Measurements from ENCODE around the gene EIF2B4.
"Not testable (repeated sequence)": the region's sequence is repeated elsewhere in the genome, so short reads cannot be mapped to it uniquely, and the experiment has no call there.

Gene EIF2B4

DNA sequence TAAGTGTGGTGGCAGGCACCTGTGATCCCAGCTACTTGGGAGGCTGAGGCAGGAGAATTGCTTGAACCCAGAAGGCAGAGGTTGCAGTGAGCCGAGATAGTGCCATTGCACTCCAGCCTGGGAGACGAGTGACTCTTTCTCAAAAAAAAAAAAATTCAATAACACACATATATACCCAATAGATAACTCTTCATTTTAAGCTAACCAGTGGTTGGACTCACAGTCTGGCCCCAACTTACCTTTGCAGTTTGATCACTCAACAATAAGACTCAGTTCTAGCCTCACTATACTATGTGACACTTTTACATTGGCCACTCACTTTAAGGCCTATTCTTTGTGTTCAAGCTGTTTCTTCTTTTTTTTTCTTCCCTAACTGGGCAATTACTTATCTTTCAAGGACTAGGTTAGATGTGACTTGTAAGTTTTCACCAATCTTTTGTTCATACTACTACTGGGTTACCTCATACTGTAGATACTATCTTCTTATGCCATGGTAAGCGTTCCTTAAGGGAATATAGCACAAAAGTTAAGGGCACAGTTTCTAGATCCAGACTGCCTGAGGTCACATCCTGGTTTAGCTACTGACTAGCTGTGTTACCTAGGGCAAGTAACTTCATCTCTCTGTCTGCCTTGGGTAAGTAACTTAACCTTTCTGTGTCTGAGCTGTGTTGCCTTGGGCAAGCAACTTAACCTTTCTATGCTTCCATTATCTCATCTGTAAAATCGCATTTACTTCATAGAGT, 7.3 kb downstream of the EIF2B4 start:
- no peaks in the 10 kb centered on the region for H3K9me3 Mint-ChIP-seq
- peaks cover 15% of the 10 kb centered on the region for H3K4me1 Mint-ChIP-seq
- H3K4me3 Mint-ChIP-seq, result no peak overlapping the region
- no peak overlapping the region for H3K27ac Mint-ChIP-seq
- DNase-seq (no peak), ATAC-seq (no peak)
- no peaks in the 10 kb centered on the region for H3K27me3 Mint-ChIP-seq

DNA sequence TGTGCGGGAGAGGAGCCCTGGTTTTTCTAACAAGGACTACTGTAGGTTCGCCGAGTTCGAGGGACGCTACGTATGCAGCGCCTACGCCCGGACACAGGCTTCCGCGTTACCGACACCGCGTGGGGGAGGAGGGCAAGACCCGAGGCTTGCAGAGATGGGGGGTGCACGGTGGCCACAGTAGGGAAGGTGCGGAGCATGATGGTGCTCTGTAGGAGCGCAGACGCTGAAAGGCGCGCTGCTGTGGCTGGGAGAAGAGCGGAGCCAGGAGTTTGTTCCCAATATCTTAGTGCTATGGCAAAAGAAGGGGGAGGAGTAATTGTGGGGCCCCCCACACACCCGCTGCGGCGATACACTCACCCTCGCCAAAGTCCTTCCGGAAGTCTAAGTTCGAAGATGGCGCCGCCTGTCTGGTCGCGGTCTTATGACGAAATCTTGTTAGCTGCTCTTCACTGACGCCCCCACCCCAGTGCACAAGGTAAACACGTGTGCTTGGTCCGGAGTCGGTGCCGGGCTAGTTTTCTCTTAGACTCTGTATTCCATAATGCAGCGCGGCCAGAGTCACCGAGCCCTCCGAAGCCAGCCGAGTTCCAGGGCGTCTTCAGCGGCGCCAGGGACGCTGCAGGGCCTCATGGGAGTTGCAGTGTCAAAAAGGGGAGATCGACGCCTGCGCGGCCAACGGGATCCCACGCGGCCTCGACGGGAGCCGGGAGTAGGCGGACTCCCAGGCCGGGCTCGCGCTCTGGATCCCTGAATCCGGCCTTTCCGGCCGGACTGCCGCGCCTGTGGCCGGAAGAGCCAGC, 13.6 kb downstream of the EIF2B4 start, which contains the start of gene GTF3C2:
TSS of gene GTF3C2 (minus strand) at position 383 of the 800 bp plus-strand sequence. CDS start 13,210 bp downstream, outside the sequence.
- DNase-seq (peak; percentile 89 to 92), ATAC-seq (peak; percentile 89)
- H3K4me1 Mint-ChIP-seq, result peaks cover 50% of the 10 kb centered on the region
- no peaks in the 10 kb centered on the region for H3K9me3 Mint-ChIP-seq
- peak within 1 kb of the TSS; percentile 94 to 99 for H3K4me3 Mint-ChIP-seq
- H3K27me3 Mint-ChIP-seq, result no peaks in the 10 kb centered on the region
- H3K27ac Mint-ChIP-seq, result peak within 1 kb of the TSS; percentile 99 to 100

DNA sequence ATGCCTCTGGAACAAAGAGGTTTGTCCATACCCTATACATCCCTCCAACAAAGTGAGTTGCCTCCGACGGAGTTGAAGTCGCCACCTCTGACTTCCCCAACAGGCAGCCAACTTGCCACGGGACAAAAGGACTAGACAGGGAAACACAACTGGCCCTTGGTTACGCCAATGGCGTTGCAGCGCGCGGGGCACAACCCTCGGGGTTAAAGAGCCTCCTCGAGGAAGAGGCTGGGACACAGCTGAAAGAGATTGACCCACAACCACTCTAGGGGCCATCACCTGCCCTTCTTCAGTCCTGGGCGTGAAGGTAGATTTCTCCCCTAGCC, 14.1 kb downstream of the EIF2B4 start:
- DNase-seq, result no peak
- Mint-ChIP-seq H3K4me1 (peaks cover 56% of the 10 kb centered on the region), H3K27me3 (no peaks in the 10 kb centered on the region), H3K27ac (peak overlapping the region; percentile 99 to 100), H3K4me3 (peak overlapping the region; percentile 94 to 99), H3K9me3 (no peaks in the 10 kb centered on the region)
- peak; percentile 53 for ATAC-seq

DNA sequence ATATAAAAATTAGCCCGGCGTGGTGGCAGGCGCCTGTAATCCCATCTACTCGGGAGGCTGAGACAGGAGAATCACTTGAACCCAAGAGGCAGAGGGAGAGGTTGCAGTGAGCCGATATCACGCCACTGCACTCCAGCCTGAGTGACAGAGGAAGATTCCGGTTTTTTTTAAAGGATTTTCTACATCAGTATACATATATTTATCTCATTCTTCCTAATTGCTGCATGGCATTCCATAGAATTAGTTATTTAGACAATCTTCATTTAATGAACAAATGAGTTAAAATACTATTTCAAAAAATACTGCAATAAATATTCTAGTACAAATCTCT, 15.6 kb downstream of the EIF2B4 start:
- no peaks in the 10 kb centered on the region for H3K9me3 Mint-ChIP-seq
- H3K4me1 Mint-ChIP-seq, result peaks cover 65% of the 10 kb centered on the region
- DNase-seq (no peak), ATAC-seq (no peak)
- no peak overlapping the region for H3K27ac Mint-ChIP-seq
- no peaks in the 10 kb centered on the region for H3K27me3 Mint-ChIP-seq
- H3K4me3 Mint-ChIP-seq, result peak overlapping the region; percentile 23 to 33

DNA sequence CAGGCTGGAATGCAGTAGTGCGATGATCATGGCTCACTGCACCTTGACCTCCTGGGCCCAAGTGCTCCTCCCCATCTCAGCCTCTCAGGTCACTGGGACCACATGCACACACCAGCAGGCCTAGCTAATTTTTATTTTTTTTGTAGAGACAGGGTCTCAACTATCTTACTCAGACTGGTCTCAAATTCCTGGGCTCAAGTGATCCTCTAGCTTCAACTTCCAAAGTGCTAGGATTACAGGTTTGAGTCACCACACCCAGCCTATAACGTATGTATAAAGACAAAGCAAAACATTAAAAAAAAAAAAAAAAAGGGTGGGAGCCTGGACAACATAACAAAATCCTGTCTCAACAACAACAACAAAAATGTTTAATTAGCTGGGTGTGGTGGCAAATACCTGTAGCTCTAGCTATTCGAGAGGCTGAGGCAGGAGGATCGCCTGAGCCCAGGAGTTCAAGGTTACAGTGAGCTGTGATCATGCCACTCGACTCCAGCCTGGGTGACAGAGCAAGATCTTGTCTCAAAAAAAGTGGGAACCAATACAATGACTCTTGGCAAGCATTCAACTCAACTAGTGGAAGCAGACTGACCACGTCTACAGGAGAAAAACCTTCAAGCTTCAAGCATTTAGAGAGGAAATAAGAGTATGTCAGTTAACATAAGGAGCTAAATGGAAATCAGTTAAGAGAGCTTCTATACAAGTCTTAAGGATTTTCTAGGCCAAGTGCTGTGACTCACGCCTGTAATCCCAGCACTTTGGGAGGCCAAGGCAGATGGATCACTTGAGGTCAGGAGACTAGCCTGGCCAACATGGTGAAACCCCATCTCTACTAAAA, 16.2 kb downstream of the EIF2B4 start:
- peak overlapping the region; percentile 33 to 34 for H3K4me3 Mint-ChIP-seq
- no peaks in the 10 kb centered on the region for H3K27me3 Mint-ChIP-seq
- H3K9me3 Mint-ChIP-seq, result no peaks in the 10 kb centered on the region
- ATAC-seq (no peak), DNase-seq (no peak)
- peaks cover 65% of the 10 kb centered on the region for H3K4me1 Mint-ChIP-seq
- H3K27ac Mint-ChIP-seq, result peak overlapping the region in 1 of 2 donors; percentile 70

DNA sequence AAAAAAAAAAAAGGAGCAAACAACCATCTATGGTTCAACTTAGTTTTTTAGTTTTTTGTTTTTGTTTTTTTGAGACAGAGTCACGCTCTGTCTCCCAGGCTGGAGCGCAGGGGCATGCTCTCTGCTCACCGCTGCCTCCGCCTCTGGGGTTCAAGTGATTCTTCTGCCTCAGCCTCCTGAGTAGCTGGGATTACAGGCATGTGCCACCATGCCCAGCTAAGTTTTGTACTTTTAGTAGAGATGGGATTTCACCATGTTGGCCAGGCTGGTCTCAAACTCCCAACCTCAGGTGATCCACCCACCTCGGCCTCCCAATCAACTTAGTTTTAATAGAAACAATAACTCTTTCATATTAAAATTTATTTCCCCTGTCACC, 16.8 kb downstream of the EIF2B4 start:
- H3K27me3 Mint-ChIP-seq, ATAC-seq, DNase-seq, H3K9me3 Mint-ChIP-seq, H3K27ac Mint-ChIP-seq: not testable (repeated sequence)
- H3K4me1 Mint-ChIP-seq, result peaks cover 61% of the 10 kb centered on the region
- peak overlapping the region in 1 of 2 donors; percentile 34 for H3K4me3 Mint-ChIP-seq

DNA sequence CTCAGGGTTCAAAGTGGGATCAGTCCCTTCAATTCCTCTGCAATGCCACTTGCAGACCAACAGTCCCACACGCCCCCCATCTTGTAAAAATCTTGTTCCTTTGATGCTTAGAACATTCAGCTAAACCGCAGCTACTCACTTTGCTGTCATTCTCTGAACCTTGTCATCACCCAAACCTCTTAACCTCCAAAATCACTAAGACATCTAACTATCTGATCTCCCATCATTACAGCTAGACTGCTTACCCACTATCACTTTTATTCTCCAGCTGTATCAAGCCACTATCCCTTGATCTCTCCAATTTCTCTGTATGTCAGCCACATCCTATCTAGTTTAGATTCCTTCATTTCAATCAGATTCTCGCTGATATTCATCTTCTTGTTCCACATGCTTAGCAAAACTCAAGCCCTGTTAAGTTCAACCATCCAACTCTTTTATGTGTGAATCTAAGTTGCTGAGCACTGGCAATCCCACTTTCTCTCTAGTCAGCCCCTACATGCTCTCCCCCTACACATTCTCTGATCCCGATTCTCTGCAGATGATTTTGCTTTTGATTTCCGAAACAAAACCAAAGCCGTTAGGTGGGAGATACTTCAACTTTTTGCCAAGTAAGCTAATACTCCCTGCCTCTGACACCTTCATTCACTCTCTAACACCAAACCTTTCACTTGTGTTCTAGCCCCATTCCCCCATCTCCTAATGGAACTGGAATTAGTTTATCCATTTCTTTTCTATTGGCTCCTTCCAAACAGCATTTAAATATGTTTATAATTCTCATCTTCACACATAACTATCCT, 18.1 kb downstream of the EIF2B4 start:
- Mint-ChIP-seq H3K4me1 (peaks cover 66% of the 10 kb centered on the region), H3K4me3 (peak overlapping the region; percentile 35 to 40), H3K27me3 (no peaks in the 10 kb centered on the region), H3K9me3 (no peaks in the 10 kb centered on the region), H3K27ac (peak overlapping the region in 1 of 2 donors; percentile 1)
- peak; percentile 52 for ATAC-seq
- no peak for DNase-seq

DNA sequence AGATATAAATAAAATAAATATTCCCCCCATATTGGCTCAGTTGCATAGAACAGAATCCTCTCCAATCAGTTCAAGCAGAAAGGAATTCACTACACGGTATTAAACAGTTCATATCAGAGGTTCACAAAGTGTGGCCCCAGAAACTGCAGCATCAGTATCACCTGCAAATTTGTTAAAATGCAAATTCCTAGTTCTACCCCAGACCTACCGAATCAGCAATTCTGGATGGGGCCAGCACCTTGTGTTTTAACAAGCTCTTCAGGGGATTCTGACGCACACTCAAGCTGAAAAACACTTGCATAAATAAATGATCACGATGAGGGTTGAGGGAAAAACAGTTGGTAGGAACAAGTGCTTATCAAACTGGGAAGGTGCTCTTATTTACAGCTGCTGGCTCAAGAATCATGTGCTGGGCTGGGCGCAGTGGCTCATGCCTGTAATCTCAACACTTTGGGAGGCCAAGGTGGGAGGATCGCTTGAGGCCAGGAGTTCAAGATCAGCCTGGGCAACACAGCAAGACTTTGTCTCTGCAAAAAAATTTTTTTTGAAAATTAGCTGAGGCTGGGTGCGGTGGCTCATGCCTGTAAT, 19.9 kb downstream of the EIF2B4 start:
- DNase-seq, result no peak
- ATAC-seq, result no peak
- peaks cover 64% of the 10 kb centered on the region for H3K4me1 Mint-ChIP-seq
- H3K9me3 Mint-ChIP-seq, result no peaks in the 10 kb centered on the region
- no peak overlapping the region for H3K27ac Mint-ChIP-seq
- H3K27me3 Mint-ChIP-seq, result no peaks in the 10 kb centered on the region
- H3K4me3 Mint-ChIP-seq, result no peak overlapping the region

DNA sequence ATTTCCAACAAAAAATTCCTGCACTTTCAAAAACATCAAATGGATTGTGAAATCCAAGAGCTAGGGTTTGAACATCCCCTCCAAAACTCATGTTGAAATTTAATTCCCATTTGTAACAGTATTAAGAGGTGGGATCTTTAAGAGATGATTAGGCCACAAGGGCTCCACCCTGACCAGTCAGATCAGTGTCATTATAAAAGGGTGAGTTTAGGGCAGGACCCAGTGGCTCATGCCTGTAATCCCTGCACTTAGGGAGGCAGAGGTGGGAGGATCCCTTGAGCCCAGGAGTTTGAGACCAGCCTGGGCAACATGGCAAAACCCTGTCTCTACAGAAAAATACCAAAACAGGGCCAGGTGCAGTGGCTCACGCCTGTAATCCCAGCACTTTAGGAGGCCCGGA, 22.5 kb downstream of the EIF2B4 start:
- H3K27ac Mint-ChIP-seq, result no peak overlapping the region

DNA sequence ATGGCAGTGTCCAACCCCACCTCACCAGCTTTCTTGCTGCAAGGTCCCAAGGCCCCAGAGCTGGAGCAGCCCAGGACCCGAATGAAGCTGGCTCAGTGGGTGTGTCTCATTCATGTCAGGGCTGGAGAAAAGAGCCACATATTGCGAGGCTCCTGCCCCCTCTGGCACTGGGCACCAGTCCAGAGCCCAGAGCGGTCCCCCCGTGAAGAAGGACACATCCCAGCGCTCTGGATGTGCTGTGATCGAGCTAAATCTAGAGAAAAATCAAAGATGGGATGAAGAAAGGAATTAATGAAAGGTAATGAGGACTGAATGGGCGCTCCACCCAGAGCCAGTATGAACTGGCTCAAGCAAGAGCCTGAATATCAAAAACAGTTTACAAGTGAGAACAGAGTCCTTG, 34.0 kb downstream of the EIF2B4 start:
- H3K4me3 Mint-ChIP-seq, result no peak overlapping the region
- DNase-seq (no peak), ATAC-seq (no peak)
- H3K9me3 Mint-ChIP-seq, result no peaks in the 10 kb centered on the region
- no peaks in the 10 kb centered on the region for H3K4me1 Mint-ChIP-seq
- no peaks in the 10 kb centered on the region for H3K27me3 Mint-ChIP-seq
- peak overlapping the region in 1 of 2 donors; percentile 61 for H3K27ac Mint-ChIP-seq

More for the DNA sequence above, 22.5 kb downstream of the EIF2B4 start:
- H3K27me3 Mint-ChIP-seq, result no peaks in the 10 kb centered on the region
- H3K4me3 Mint-ChIP-seq, result peak overlapping the region in 1 of 2 donors; percentile 12
- no peak for ATAC-seq
- no peaks in the 10 kb centered on the region for H3K9me3 Mint-ChIP-seq
- DNase-seq, result no peak
- H3K4me1 Mint-ChIP-seq, result peaks cover 44% of the 10 kb centered on the region

DNA sequence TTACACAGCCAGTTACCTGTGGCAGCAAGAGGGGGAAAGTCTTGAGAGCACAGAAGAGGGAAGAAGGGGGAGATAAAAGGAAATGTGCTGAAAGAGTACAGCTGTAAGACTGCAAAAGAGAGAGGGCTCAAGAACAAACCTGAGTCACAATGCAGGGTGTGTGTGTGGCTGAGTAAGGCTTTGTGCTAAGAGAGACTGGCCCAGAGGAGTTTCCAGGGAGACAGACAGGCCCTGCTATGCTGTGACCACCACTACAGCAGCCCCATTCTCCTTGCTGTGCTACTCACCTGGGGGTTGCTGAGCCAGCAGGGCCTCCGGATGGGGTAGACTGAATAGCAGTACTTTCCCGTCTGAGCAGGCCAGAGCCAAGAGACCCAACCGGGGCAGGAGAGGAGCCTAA, 34.8 kb downstream of the EIF2B4 start:
- DNase-seq, result no peak
- Mint-ChIP-seq H3K27me3 (no peaks in the 10 kb centered on the region), H3K27ac (peak overlapping the region in 1 of 2 donors; percentile 8), H3K4me3 (no peak overlapping the region), H3K9me3 (no peaks in the 10 kb centered on the region), H3K4me1 (no peaks in the 10 kb centered on the region)
- ATAC-seq, result no peak

DNA sequence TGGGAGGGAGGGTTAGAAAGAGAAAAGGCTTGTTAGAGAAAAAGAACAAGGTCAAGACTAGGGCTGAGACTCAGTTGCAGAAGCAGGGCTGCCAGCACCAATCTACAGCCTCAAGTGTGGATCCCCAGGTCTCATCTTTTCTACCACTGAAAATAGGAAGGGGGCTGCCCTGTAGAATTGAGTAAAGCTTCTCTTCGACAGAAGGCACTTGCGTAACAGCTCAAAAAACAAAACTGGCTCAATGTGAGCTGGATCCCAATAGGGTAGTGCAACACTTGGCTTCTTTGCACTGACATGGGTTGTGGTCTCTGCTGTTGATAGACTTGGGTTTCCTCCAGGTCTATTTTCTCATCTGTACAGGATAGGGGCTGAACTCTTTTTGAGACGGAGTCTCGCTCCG, 45.4 kb downstream of the EIF2B4 start:
- no peaks in the 10 kb centered on the region for H3K27me3 Mint-ChIP-seq
- peaks cover 19% of the 10 kb centered on the region for H3K4me1 Mint-ChIP-seq
- peak overlapping the region in 1 of 2 donors; percentile 63 for H3K27ac Mint-ChIP-seq
- no peak for ATAC-seq
- DNase-seq, result no peak
- H3K4me3 Mint-ChIP-seq, result peak overlapping the region in 1 of 2 donors; percentile 3
- H3K9me3 Mint-ChIP-seq, result no peaks in the 10 kb centered on the region

DNA sequence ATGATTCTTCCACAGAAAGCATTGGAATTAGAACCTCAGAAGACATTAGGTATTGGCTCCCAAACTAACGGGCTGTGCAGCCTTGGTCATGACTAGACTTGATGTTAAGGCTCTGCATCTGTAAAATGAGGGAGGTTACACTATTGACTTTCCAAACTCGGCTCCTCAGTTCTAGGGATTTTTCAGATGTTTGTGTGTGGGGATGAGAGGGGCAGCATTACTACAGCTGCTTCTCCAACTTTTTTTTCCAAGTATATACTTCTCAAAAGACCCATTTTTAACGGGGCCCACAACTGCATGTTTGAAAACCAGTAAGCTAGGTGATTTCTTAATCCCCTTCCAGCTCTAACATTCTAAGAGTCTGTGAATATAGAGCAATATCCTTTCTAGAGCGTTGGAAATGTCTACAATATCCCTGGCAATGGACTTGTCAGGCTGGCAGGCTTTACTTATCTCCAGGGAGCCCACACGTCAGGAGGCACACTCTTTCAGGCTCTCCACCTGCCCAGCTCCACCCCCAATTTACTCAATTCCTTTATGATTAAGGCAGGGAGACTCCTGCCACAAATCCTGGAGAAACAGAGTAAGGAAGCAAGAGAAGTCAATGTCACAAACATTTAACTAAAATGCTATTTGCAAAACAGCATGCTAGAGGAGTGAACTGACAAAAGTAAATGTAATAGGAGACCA, 46.4 kb downstream of the EIF2B4 start:
- ATAC-seq, result no peak
- peak overlapping the region; percentile 97 to 99 for H3K4me3 Mint-ChIP-seq

More for the DNA sequence above, 46.4 kb downstream of the EIF2B4 start:
- Mint-ChIP-seq H3K27ac (peak overlapping the region; percentile 99), H3K4me1 (peaks cover 19% of the 10 kb centered on the region), H3K27me3 (no peaks in the 10 kb centered on the region), H3K9me3 (no peaks in the 10 kb centered on the region)
- no peak for DNase-seq
